Activated B cell treated with CpG ODN at 0.5 μM for 24 hours (primary cell): Measurements from ENCODE around the gene ZNF43. TPM values are rescaled to one million over a fixed set of nuclear protein-coding genes. Genes with fewer than 3 reads are reported as not detected.
"Not testable (repeated sequence)": the region's sequence is repeated elsewhere in the genome, so short reads cannot be mapped to it uniquely, and the experiment has no call there.

Source experiments
- ATAC-seq: fragments of 200-7000 bp; cut with Tn5 transposase; one replicate; pipeline ENCODE4 v1.10.0; 2021; ENCODE audit warnings: low read depth, mild to moderate bottlenecking, moderate library complexity
- CTCF ChIA-PET: fragments of 350-600 bp; sonication (Branson Sonifier 250); formaldehyde crosslinking; loops from one replicate; lab custom pipeline; 2021; ENCODE audit warnings: antibody characterized with exemption; lab: Charles Lee
- POLR2A ChIA-PET: fragments of 350-600 bp; sonication (Branson Sonifier 250); formaldehyde crosslinking; loops from one replicate; lab custom pipeline; 2021; ENCODE audit warnings: antibody characterized with exemption; lab: Charles Lee
- DNase-seq: peaks from one replicate; pipeline ENCODE4 v3.0.0; 2022
- H3K27ac Mint-ChIP-seq: one replicate; pipeline ENCODE4 v1.8.0; 2020; ENCODE audit warnings: mixed read lengths
- H3K27me3 Mint-ChIP-seq: one replicate; pipeline ENCODE4 v1.8.0; 2021; ENCODE audit warnings: mixed read lengths
- H3K36me3 Mint-ChIP-seq: one replicate; pipeline ENCODE4 v1.8.0; 2021; ENCODE audit warnings: low read depth, mixed read lengths
- H3K4me1 Mint-ChIP-seq: one replicate; pipeline ENCODE4 v1.8.0; 2021; ENCODE audit warnings: mixed read lengths
- H3K4me3 Mint-ChIP-seq: one replicate; pipeline ENCODE4 v1.8.0; 2020; ENCODE audit warnings: mild to moderate bottlenecking, mixed read lengths
- H3K9me3 Mint-ChIP-seq: one replicate; pipeline ENCODE4 v1.8.0; 2020; ENCODE audit warnings: mixed read lengths
- intact Hi-C: fragments of 100-400 bp; cut with micrococcal nuclease; formaldehyde crosslinking; loops from one replicate; pipeline ENCODE4 v1.15.1; 2024
- total RNA-seq: library from RNA; stranded (reverse); gene quantifications from 2 replicates; pipeline ENCODE4 v1.2.3, GENCODE V29; 2022
- TF ChIP-seq, protein P1 (sequence below): fragments of 200-600 bp; IDR thresholded peaks from one replicate; pipeline ENCODE4 v1.8.0; 2022; ENCODE audit warnings: antibody characterized with exemption, mild to moderate bottlenecking

ZNF43 gene
- total RNA-seq, result 41.8 and 52.4 TPM in 2 replicates

GRCh38 chr19:21835810-21836444, at the start of gene ZNF43:
ZNF43 (minus strand) TSS chr19:21836182; CDS start chr19:21836038, 144 bp downstream.
- DNase-seq (peak; percentile 77), ATAC-seq (peak; percentile 98)
- Mint-ChIP-seq H3K36me3 (peaks cover 51% of the 10 kb centered on the region), H3K27me3 (no peaks in the 10 kb centered on the region), H3K4me1 (peaks cover 38% of the 10 kb centered on the region), H3K27ac (peak within 1 kb of the TSS; percentile 100), H3K4me3 (peak within 1 kb of the TSS; percentile 100), H3K9me3 (peaks cover 2% of the 10 kb centered on the region)
- ChIA-PET POLR2A (interaction anchor here (0.7 to 3.1 kb wide), 21 partner anchors 8 to 1560 kb away, joined by 3 to 63 read pairs (median 6); partner anchors contain the start of genes ZNF100, ZNF257, ZNF429 and ZNF431), CTCF (interaction anchor here (1.9 kb wide), 1 partner anchor 16 kb away, joined by 5 read pairs; no protein-coding TSS in a partner anchor)
- TF ChIP-seq, protein P1, sequence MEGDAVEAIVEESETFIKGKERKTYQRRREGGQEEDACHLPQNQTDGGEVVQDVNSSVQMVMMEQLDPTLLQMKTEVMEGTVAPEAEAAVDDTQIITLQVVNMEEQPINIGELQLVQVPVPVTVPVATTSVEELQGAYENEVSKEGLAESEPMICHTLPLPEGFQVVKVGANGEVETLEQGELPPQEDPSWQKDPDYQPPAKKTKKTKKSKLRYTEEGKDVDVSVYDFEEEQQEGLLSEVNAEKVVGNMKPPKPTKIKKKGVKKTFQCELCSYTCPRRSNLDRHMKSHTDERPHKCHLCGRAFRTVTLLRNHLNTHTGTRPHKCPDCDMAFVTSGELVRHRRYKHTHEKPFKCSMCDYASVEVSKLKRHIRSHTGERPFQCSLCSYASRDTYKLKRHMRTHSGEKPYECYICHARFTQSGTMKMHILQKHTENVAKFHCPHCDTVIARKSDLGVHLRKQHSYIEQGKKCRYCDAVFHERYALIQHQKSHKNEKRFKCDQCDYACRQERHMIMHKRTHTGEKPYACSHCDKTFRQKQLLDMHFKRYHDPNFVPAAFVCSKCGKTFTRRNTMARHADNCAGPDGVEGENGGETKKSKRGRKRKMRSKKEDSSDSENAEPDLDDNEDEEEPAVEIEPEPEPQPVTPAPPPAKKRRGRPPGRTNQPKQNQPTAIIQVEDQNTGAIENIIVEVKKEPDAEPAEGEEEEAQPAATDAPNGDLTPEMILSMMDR, result no peak
- intact Hi-C loops, result loop anchor here (1.0 to 10.0 kb wide), 9 partner anchors 16 to 1851 kb away; partner anchors contain the start of genes ZNF100, ZNF429, ZNF431 and ZNF493

- H3K27me3 Mint-ChIP-seq, intact Hi-C loops, H3K4me1 Mint-ChIP-seq, H3K4me3 Mint-ChIP-seq, DNase-seq, H3K27ac Mint-ChIP-seq, POLR2A ChIA-PET, H3K36me3 Mint-ChIP-seq, ATAC-seq, CTCF ChIA-PET, H3K9me3 Mint-ChIP-seq: not testable (repeated sequence)
These were observed 49.5 kb upstream of the ZNF43 start for GRCh38 chr19:21885516-21885915.

- DNase-seq, POLR2A ChIA-PET, ATAC-seq, H3K4me3 Mint-ChIP-seq, H3K36me3 Mint-ChIP-seq, H3K9me3 Mint-ChIP-seq, CTCF ChIA-PET, H3K4me1 Mint-ChIP-seq, H3K27me3 Mint-ChIP-seq, intact Hi-C loops, H3K27ac Mint-ChIP-seq: not testable (repeated sequence)
These were observed 48.8 kb upstream of the ZNF43 start for GRCh38 chr19:21884786-21885185.

- DNase-seq, result no peak
- Mint-ChIP-seq H3K36me3 (no peaks in the 10 kb centered on the region), H3K27ac (no peak overlapping the region), H3K9me3 (no peaks in the 10 kb centered on the region), H3K4me1 (no peaks in the 10 kb centered on the region), H3K4me3 (no peak overlapping the region), H3K27me3 (no peaks in the 10 kb centered on the region)
- ATAC-seq, result no peak
- TF ChIP-seq, protein P1, result no peak
- ChIA-PET POLR2A (no interaction called here), CTCF (no interaction called here)
- intact Hi-C loops, result no loop called here
These were observed 47.5 kb upstream of the ZNF43 start for GRCh38 chr19:21883516-21883915.

DNA sequence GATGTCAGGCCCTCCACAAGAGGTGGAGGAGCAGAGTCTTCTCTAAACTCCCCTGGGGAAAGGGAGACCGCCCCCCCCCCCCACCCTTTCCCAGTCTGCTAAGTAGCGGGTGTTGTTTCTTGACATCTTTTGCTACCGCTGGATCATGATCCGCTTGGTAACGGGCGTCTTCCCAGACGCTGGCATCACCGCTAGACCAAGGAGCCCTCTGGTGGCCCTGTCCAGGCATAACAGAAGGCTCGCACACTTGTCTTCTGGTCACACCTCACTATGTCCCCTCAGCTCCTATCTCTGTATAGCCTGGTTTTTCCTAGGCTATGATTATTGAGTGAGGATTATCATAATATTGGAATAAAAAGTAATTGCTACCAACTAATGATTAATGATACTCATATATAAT, 44.8 kb upstream of the ZNF43 start:
- ATAC-seq, CTCF ChIA-PET, H3K27ac Mint-ChIP-seq, H3K4me1 Mint-ChIP-seq, H3K27me3 Mint-ChIP-seq, H3K4me3 Mint-ChIP-seq, intact Hi-C loops, H3K9me3 Mint-ChIP-seq, H3K36me3 Mint-ChIP-seq, DNase-seq, POLR2A ChIA-PET: not testable (repeated sequence)

DNA sequence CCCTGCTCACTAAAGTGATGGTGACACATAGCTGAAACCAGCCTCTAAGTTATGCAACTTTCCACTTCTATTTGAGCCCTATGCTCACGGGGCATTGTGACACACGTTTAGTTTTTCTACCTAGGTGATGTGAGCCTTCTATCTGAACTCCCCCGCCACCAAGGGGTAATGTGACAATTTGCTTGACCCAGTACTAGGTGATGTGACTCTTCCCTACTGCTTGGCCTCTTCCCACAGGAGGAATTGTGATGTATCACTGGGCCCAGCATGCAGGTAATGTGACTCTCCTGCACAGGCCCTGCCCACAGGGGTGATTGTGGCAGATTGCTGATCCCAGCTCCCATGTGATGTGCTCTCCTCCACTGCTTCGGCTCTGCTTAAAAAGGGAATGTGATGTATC, 42.7 kb upstream of the ZNF43 start:
- Mint-ChIP-seq H3K27ac (no peak overlapping the region), H3K9me3 (no peaks in the 10 kb centered on the region), H3K4me1 (peaks cover 4% of the 10 kb centered on the region), H3K27me3 (no peaks in the 10 kb centered on the region), H3K4me3 (no peak overlapping the region), H3K36me3 (no peaks in the 10 kb centered on the region)
- DNase-seq (no peak), ATAC-seq (no peak)
- TF ChIP-seq, protein P1, result no peak
- ChIA-PET POLR2A (no interaction called here), CTCF (no interaction called here)
- intact Hi-C loops, result no loop called here
